NCI-H1930 (cell line): Measurements from ENCODE around the gene ZNF620.
A peak's percentile ranks its signal among the peaks of the same experiment; 100 is the strongest.
"Not testable (repeated sequence)": the region's sequence is repeated elsewhere in the genome, so short reads cannot be mapped to it uniquely, and the experiment has no call there.

Experiments used
- DNase-seq, 2 experiments: peaks; one replicate each; lab custom pipeline; 2025; lab: John Stamatoyannopoulos, UW

ZNF620 gene

GRCh38 chr3:40502034-40502433, 3.8 kb upstream of the ZNF620 start:
- DNase-seq = no peak

- DNase-seq = no peak
Measured at GRCh38 chr3:40504636-40505430, 1.0 kb upstream of the ZNF620 start.

GRCh38 chr3:40511031-40511718, 5.3 kb downstream of the ZNF620 start:
- DNase-seq = no peak

GRCh38 chr3:40516201-40516600, 10.4 kb downstream of the ZNF620 start:
- DNase-seq = no peak

- DNase-seq = no peak
Measured at GRCh38 chr3:40518067-40518466, 12.2 kb downstream of the ZNF620 start.

- DNase-seq = no peak
Measured at GRCh38 chr3:40518848-40519247, 13.0 kb downstream of the ZNF620 start.

GRCh38 chr3:40521254-40521653, 15.4 kb downstream of the ZNF620 start:
- DNase-seq = no peak

- DNase-seq = no peak
Measured at GRCh38 chr3:40523781-40524180, 17.9 kb downstream of the ZNF620 start.

- DNase-seq = no peak
Measured at GRCh38 chr3:40524222-40524567, 18.4 kb downstream of the ZNF620 start.

- peak; percentile 59 to 74 for DNase-seq
Measured at GRCh38 chr3:40524568-40525285, 18.9 kb downstream of the ZNF620 start, which contains the start of gene ZNF621. Gene ZNF621 (plus strand): TSS chr3:40524960. CDS start chr3:40525841, 881 bp downstream.

GRCh38 chr3:40528426-40528825, 22.6 kb downstream of the ZNF620 start:
- no peak for DNase-seq

GRCh38 chr3:40532252-40532651, 26.4 kb downstream of the ZNF620 start:
- DNase-seq = no peak

- no peak for DNase-seq
Measured at GRCh38 chr3:40534283-40534682, 28.4 kb downstream of the ZNF620 start.

GRCh38 chr3:40546816-40547215, 41.0 kb downstream of the ZNF620 start:
- DNase-seq = no peak

- no peak for DNase-seq
Measured at GRCh38 chr3:40550167-40550566, 44.3 kb downstream of the ZNF620 start.

GRCh38 chr3:40557575-40558161, 51.8 kb downstream of the ZNF620 start:
- no peak for DNase-seq

GRCh38 chr3:40562482-40562881, 56.6 kb downstream of the ZNF620 start:
- DNase-seq = not testable (repeated sequence)

GRCh38 chr3:40565629-40566028, 59.8 kb downstream of the ZNF620 start:
- DNase-seq = not testable (repeated sequence)

- DNase-seq = no peak
Measured at GRCh38 chr3:40566694-40567093, 60.9 kb downstream of the ZNF620 start.
